H9 (cell line): ENCODE measurements around the gene DEPDC1B. TPM values are rescaled to one million over a fixed set of nuclear protein-coding genes. Genes with fewer than 3 reads are reported as not detected.

Source experiments
- DNase-seq: peaks from one replicate; pipeline ENCODE4 v3.0.0-alpha.2; 2017
- H2AFZ ChIP-seq: one replicate; pipeline ENCODE4 v1.6.1; 2013; ENCODE audit warnings: mild to moderate bottlenecking, low read length, control low read depth, moderate library complexity
- H2AK5ac ChIP-seq: 2 replicates; pipeline ENCODE4 v1.6.1; 2013; ENCODE audit warnings: low read length, control low read depth, mixed read lengths; ENCODE audit not compliant: insufficient read length
- H2BK120ac ChIP-seq: one replicate; pipeline ENCODE4 v1.6.1; 2013; ENCODE audit warnings: low read depth, mild to moderate bottlenecking, low read length, control low read depth, inconsistent platforms; ENCODE audit not compliant: poor library complexity, severe bottlenecking
- H2BK12ac ChIP-seq: 2 replicates; pipeline ENCODE4 v1.6.1; 2013; ENCODE audit warnings: low read length, control low read depth, mixed read lengths, low read depth; ENCODE audit not compliant: insufficient read length
- H2BK15ac ChIP-seq: 2 replicates; pipeline ENCODE4 v1.6.1; 2013; ENCODE audit warnings: low read depth, low read length, control low read depth
- H2BK20ac ChIP-seq: one replicate; pipeline ENCODE4 v1.6.1; 2013; ENCODE audit warnings: low read depth, mild to moderate bottlenecking, low read length, control low read depth, inconsistent platforms; ENCODE audit not compliant: poor library complexity, severe bottlenecking
- H2BK5ac ChIP-seq: 2 replicates; pipeline ENCODE4 v1.6.1; 2013; ENCODE audit warnings: low read length, control low read depth, mixed read lengths; ENCODE audit not compliant: insufficient read length
- H3K14ac ChIP-seq: 2 replicates; pipeline ENCODE4 v1.6.1; 2013; ENCODE audit warnings: low read length, control low read depth; ENCODE audit not compliant: insufficient read depth
- H3K18ac ChIP-seq: 2 replicates; pipeline ENCODE4 v1.6.1; 2013; ENCODE audit warnings: low read depth, mild to moderate bottlenecking, mixed read lengths, low read length, control low read depth; ENCODE audit not compliant: insufficient read length
- H3K23ac ChIP-seq: 2 replicates; pipeline ENCODE4 v1.6.1; 2013; ENCODE audit warnings: low read length, control low read depth, mixed read lengths, low read depth; ENCODE audit not compliant: insufficient read length
- H3K23me2 ChIP-seq: 2 replicates; pipeline ENCODE4 v1.6.1; 2013; ENCODE audit warnings: low read depth, mild to moderate bottlenecking, mixed read lengths, low read length, control low read depth; ENCODE audit not compliant: insufficient read length, poor library complexity, severe bottlenecking
- H3K27ac ChIP-seq: 2 replicates; pipeline ENCODE4 v1.5.1; 2013; ENCODE audit warnings: low read length, control low read depth, mixed read lengths, low read depth; ENCODE audit not compliant: insufficient read length
- H3K27me3 ChIP-seq: 2 replicates; pipeline ENCODE4 v1.6.1; 2013; ENCODE audit warnings: low read length, control low read depth, inconsistent platforms; ENCODE audit not compliant: insufficient read depth
- H3K4ac ChIP-seq: 2 replicates; pipeline ENCODE4 v1.6.1; 2013; ENCODE audit warnings: low read depth, mild to moderate bottlenecking, control low read depth, inconsistent platforms, low read length, moderate library complexity
- H3K4me1 ChIP-seq: 2 replicates; pipeline ENCODE4 v1.6.1; 2013; ENCODE audit warnings: low read length, control low read depth, inconsistent platforms; ENCODE audit not compliant: insufficient read depth
- H3K4me2 ChIP-seq: 2 replicates; pipeline ENCODE4 v1.6.1; 2013; ENCODE audit warnings: low read length, control low read depth, mixed read lengths; ENCODE audit not compliant: insufficient read length, insufficient read depth
- H3K56ac ChIP-seq: 2 replicates; pipeline ENCODE4 v1.6.1; 2013; ENCODE audit warnings: low read depth, mild to moderate bottlenecking, mixed read lengths, low read length, control low read depth; ENCODE audit not compliant: insufficient read length
- H3K79me1 ChIP-seq: 2 replicates; pipeline ENCODE4 v1.6.1; 2013; ENCODE audit warnings: low read depth, mild to moderate bottlenecking, moderate library complexity, low read length, control low read depth, inconsistent platforms; ENCODE audit not compliant: insufficient read depth, poor library complexity, severe bottlenecking
- H3K79me2 ChIP-seq: 2 replicates; pipeline ENCODE4 v1.6.1; 2013; ENCODE audit warnings: low read length, control low read depth, inconsistent platforms; ENCODE audit not compliant: insufficient read depth
- H3K9ac ChIP-seq: 2 replicates; pipeline ENCODE4 v1.6.1; 2013; ENCODE audit warnings: low read length, control low read depth, mixed read lengths; ENCODE audit not compliant: insufficient read length; ENCODE audit errors: extremely low read depth
- H3K9me3 ChIP-seq: one replicate; pipeline ENCODE4 v1.6.1; 2013; ENCODE audit warnings: low read depth, low read length, inconsistent platforms; ENCODE audit not compliant: control insufficient read depth
- H3T11ph ChIP-seq: one replicate; pipeline ENCODE4 v1.6.1; 2013; ENCODE audit warnings: mild to moderate bottlenecking, low read length, control low read depth, inconsistent platforms
- H4K20me1 ChIP-seq: one replicate; pipeline ENCODE4 v1.6.1; 2013; ENCODE audit not compliant: control insufficient read depth, insufficient read length, insufficient read depth
- H4K5ac ChIP-seq: 2 replicates; pipeline ENCODE4 v1.6.1; 2013; ENCODE audit warnings: low read depth, mild to moderate bottlenecking, mixed read lengths, low read length, control low read depth; ENCODE audit not compliant: insufficient read length
- H4K8ac ChIP-seq: replicated peaks from 2 replicates; pipeline ENCODE4 v1.6.1; 2013; ENCODE audit warnings: low read length, control low read depth, mixed read lengths, low read depth; ENCODE audit not compliant: insufficient read length
- H4K91ac ChIP-seq: 2 replicates; pipeline ENCODE4 v1.6.1; 2013; ENCODE audit warnings: low read depth, mild to moderate bottlenecking, moderate library complexity, mixed read lengths, low read length, control low read depth; ENCODE audit not compliant: insufficient read length
- H3K27ac Mint-ChIP-seq, 3 experiments: 2 replicates in 2 of 3; 3 replicates in 1 of 3; pipeline ENCODE4 v1.8.0; 2020 to 2021; ENCODE audit warnings: mixed read lengths in 3 of 3, mild to moderate bottlenecking in 1 of 3, moderate library complexity in 1 of 3
- H3K27me3 Mint-ChIP-seq: 2 replicates; pipeline ENCODE4 v1.8.0; 2021; ENCODE audit warnings: low read depth, mild to moderate bottlenecking, moderate library complexity, mixed read lengths
- H3K36me3 Mint-ChIP-seq, 3 experiments: 2 replicates in 2 of 3; 3 replicates in 1 of 3; pipeline ENCODE4 v1.8.0; 2020 to 2021; ENCODE audit warnings: low read depth in 3 of 3, mixed read lengths in 3 of 3; ENCODE audit not compliant: insufficient read depth in 1 of 3
- H3K4me1 Mint-ChIP-seq, 2 experiments: 2 replicates each; pipeline ENCODE4 v1.8.0; 2020; ENCODE audit warnings: mixed read lengths in 2 of 2
- H3K4me3 Mint-ChIP-seq, 2 experiments: 2 replicates in 1 of 2; 3 replicates in 1 of 2; pipeline ENCODE4 v1.8.0; 2020 to 2021; ENCODE audit warnings: mild to moderate bottlenecking in 2 of 2, mixed read lengths in 2 of 2, moderate library complexity in 1 of 2
- H3K9me3 Mint-ChIP-seq, 2 experiments: 2 replicates in 1 of 2; 3 replicates in 1 of 2; pipeline ENCODE4 v1.8.0; 2020; ENCODE audit warnings: mild to moderate bottlenecking in 2 of 2, mixed read lengths in 2 of 2, moderate library complexity in 1 of 2
- CTCF ChIP-seq: fragments of 200-600 bp; sonication (generic); conservative IDR thresholded peaks from 3 replicates; pipeline ENCODE4 v1.8.0; 2021; ENCODE audit warnings: antibody characterized with exemption, mild to moderate bottlenecking
- WGBS: extraction: QIAGEN DNeasy Blood & Tissue Kit; methylation state at CpG from one replicate; pipeline ENCODE4 v1.1.7; 2013; ENCODE audit warnings: missing lambda C conversion rate, low lambda C conversion rate, mixed read lengths; ENCODE audit not compliant: insufficient read length; ENCODE audit errors: extremely low coverage; 5-methylcytosine and 5-hydroxymethylcytosine counted together
- total RNA-seq: library from RNA; stranded (reverse); gene quantifications from 2 replicates; pipeline ENCODE4 v1.2.1, GENCODE V29; 2021

The DEPDC1B gene
- total RNA-seq, 1 experiment from 2014 or later = 49.0 TPM

- no peaks in the 10 kb centered on the region for H3K27me3 ChIP-seq
- no peak overlapping the region for H3K56ac ChIP-seq
- H4K20me1 ChIP-seq = no peaks in the 10 kb centered on the region
- H3K18ac ChIP-seq = no peak overlapping the region
- no peak overlapping the region for H4K91ac ChIP-seq
- H4K5ac ChIP-seq = no peak overlapping the region
- no peak overlapping the region for H3K9ac ChIP-seq
- H3K27me3 Mint-ChIP-seq = no peaks in the 10 kb centered on the region
- no peak overlapping the region for H2BK120ac ChIP-seq
- H3K27ac Mint-ChIP-seq = no peak overlapping the region
- H3K14ac ChIP-seq = no peak overlapping the region
- H3K4me1 ChIP-seq = no peaks in the 10 kb centered on the region
- no peak overlapping the region for H3T11ph ChIP-seq
- H3K9me3 Mint-ChIP-seq = no peaks in the 10 kb centered on the region; a peak in 1 of 5 replicates
- H2AK5ac ChIP-seq = no peak overlapping the region
- no peak overlapping the region for H2BK20ac ChIP-seq
- no peak overlapping the region for H4K8ac ChIP-seq
- no peaks in the 10 kb centered on the region for H3K4me1 Mint-ChIP-seq
- H3K4me2 ChIP-seq = no peak overlapping the region
- no peak overlapping the region for H3K4me3 Mint-ChIP-seq
- H2BK5ac ChIP-seq = no peak overlapping the region
- H3K23ac ChIP-seq = no peak overlapping the region
- no peaks in the 10 kb centered on the region for H3K23me2 ChIP-seq
- H2AFZ ChIP-seq = no peak overlapping the region
- H2BK15ac ChIP-seq = no peak overlapping the region
- no peak for TF ChIP-seq CTCF
- H3K4ac ChIP-seq = no peak overlapping the region
- no peaks in the 10 kb centered on the region for H3K9me3 ChIP-seq
- H3K27ac ChIP-seq = no peak overlapping the region
- H3K79me2 ChIP-seq = no peaks in the 10 kb centered on the region
- WGBS = no CpG with 5 or more reads among the region's 3 CpGs
- no peaks in the 10 kb centered on the region; a peak in 2 of 7 replicates for H3K36me3 Mint-ChIP-seq
- no peaks in the 10 kb centered on the region for H3K79me1 ChIP-seq
- H2BK12ac ChIP-seq = no peak overlapping the region
- DNase-seq = no peak
Observed at GRCh38 chr5:60549841-60550240, 150.1 kb downstream of the DEPDC1B start.

Other genes starting within 250 kb of the DEPDC1B start
- gene ELOVL7, start 144.1 kb upstream of the DEPDC1B start, total RNA-seq = 2.5 and 2.7 TPM in 2 replicates
- gene ERCC8, start 244.9 kb upstream of the DEPDC1B start, total RNA-seq = 17.9 and 18.0 TPM in 2 replicates
- gene NDUFAF2, start 245.0 kb upstream of the DEPDC1B start, total RNA-seq = 31.4 and 32.6 TPM in 2 replicates